ENCODE results near the gene FXYD1. TPM values are rescaled to one million over a fixed set of nuclear protein-coding genes. Genes with fewer than 3 reads are reported as not detected.

The FXYD1 gene
- total and polyA plus RNA-seq, 2 of the 8 experiments (the other 6 are each of a cell fraction or from before 2014, with no cell fraction given), result 1.6 to 8.1 TPM

- Histone ChIP-seq H3K18ac (ENCODE audit: extremely low read depth, low read length) (no peak overlapping the region), H2AFZ (ENCODE audit: low read length) (no peak overlapping the region), H3K9me3 (ENCODE audit: insufficient read depth in 2 of 2, low read depth in 1 of 2, low read length in 1 of 2) (0 out of 4 replicates have a peak, but pooled peaks cover 0 to 2% of the 10 kb centered on the region in 2 experiments), H3K4me1 (replicated peaks in 1 of 4; ENCODE audit: control insufficient read depth in 3 of 4, insufficient read depth in 4 of 4, low read length in 3 of 4) (no peaks in the 10 kb centered on the region), H3K56ac (replicated peaks; ENCODE audit: insufficient read length, low read depth, low read length) (no peak overlapping the region), H2BK120ac (replicated peaks; ENCODE audit: low read depth, low read length) (no peak overlapping the region), H3K23ac (ENCODE audit: insufficient read length) (no peak overlapping the region), H3K14ac (ENCODE audit: insufficient read length) (no peak overlapping the region), H2BK12ac (ENCODE audit: low read depth, low read length) (no peak overlapping the region), H3K36me3 (ENCODE audit: control insufficient read depth in 2 of 4, insufficient read depth in 4 of 4, low read length in 3 of 4) (peaks cover 10 to 67% (median 43%) of the 10 kb centered on the region in 4 experiments; a peak in 7 of 8 replicates), H4K91ac (replicated peaks; ENCODE audit: insufficient read length, low read length) (no peak overlapping the region), H3K4me3 (ENCODE audit: extremely low read depth in 1 of 4, insufficient read depth in 2 of 4, low read depth in 3 of 4, low read length in 4 of 4) (no peak overlapping the region), H4K5ac (ENCODE audit: insufficient read length, low read depth, low read length) (no peak overlapping the region), H3K27ac (ENCODE audit: low read depth, low read length) (no peak overlapping the region), H2BK20ac (ENCODE audit: low read length) (no peak overlapping the region), H3K4me2 (ENCODE audit: insufficient read depth in 1 of 2, low read depth in 2 of 2, low read length in 2 of 2) (no peak overlapping the region), H3K79me2 (ENCODE audit: control insufficient read depth in 1 of 2, insufficient read depth in 2 of 2, low read length in 2 of 2) (no peaks in the 10 kb centered on the region), H2BK5ac (ENCODE audit: low read depth, low read length) (no peak overlapping the region), H3K4ac (replicated peaks; ENCODE audit: insufficient read length, low read depth, low read length) (no peak overlapping the region), H2BK15ac (ENCODE audit: low read length) (no peak overlapping the region), H3K9ac (replicated peaks in 1 of 4; ENCODE audit: extremely low read depth in 1 of 4, low read depth in 3 of 4, low read length in 3 of 4) (no peak overlapping the region), H3K23me2 (ENCODE audit: low read depth, low read length) (no peaks in the 10 kb centered on the region), H2AK5ac (ENCODE audit: low read depth, low read length) (no peak overlapping the region), H4K8ac (ENCODE audit: extremely low read depth, insufficient read depth, low read length) (no peak overlapping the region), H3K79me1 (ENCODE audit: low read depth, low read length) (peaks cover 1% of the 10 kb centered on the region), H3K27me3 (replicated peaks in 1 of 4; ENCODE audit: control insufficient read depth in 3 of 4, extremely low read depth in 1 of 4, insufficient read depth in 3 of 4, low read length in 3 of 4) (no peaks in the 10 kb centered on the region), H4K20me1 (replicated peaks in 1 of 2; ENCODE audit: control insufficient read depth in 1 of 2, insufficient read depth in 2 of 2, low read length in 2 of 2) (peaks cover 1 to 4% of the 10 kb centered on the region in 2 experiments)
- 90% methylated on average over 2 of the region's 2 CpGs; no CpG with 5 or more reads in 1 of the 2 experiments for WGBS, 2 experiments (ENCODE audit: extremely low coverage in 1 of 2, insufficient coverage in 1 of 2, insufficient read length in 1 of 2, insufficient replicate concordance in 2 of 2, low coverage in 1 of 2, low lambda C conversion rate in 2 of 2, missing lambda C conversion rate in 1 of 2)
- DNase-seq (ENCODE audit: low read depth in 1 of 2, low spot score in 2 of 2) (no peak), FAIRE-seq (no peak)
- CTCF ChIA-PET (ENCODE audit: partially characterized antibody), result interaction anchor here (0.6 to 2.4 kb wide), 10 partner anchors 9 to 1041 kb away, joined by 3 to 7 read pairs (median 4); no protein-coding TSS in a partner anchor
- TF ChIP-seq SRF (IDR thresholded peaks at IDR 0.05; ENCODE audit: low read depth, low read length) (no peak), GTF2F1 (IDR thresholded peaks at IDR 0.05; ENCODE audit: borderline replicate concordance, low read depth, low read length) (no peak), CBX5 (IDR thresholded peaks at IDR 0.05; ENCODE audit: low read depth, low read length) (no peak), TAF1 (IDR thresholded peaks at IDR 0.05; ENCODE audit: low read depth, low read length) (no peak), CTCF (IDR thresholded peaks at IDR 0.05; ENCODE audit: control extremely low read depth in 1 of 3, insufficient read depth in 1 of 3, low read depth in 1 of 3, low read length in 3 of 3) (no peak), USF2 (IDR thresholded peaks at IDR 0.05; ENCODE audit: low read length) (peak; percentile 20; the same call in 1 of the 2 replicates)
- POLR2A ChIA-PET (ENCODE audit: partially characterized antibody), result interaction anchor here (0.8 to 1.8 kb wide), 6 partner anchors 9 to 57 kb away, joined by 3 to 5 read pairs (median 4); no protein-coding TSS in a partner anchor
Observed at GRCh38 chr19:35161434-35161743, 22.8 kb downstream of the FXYD1 start.

All from H1 (cell line).